Endothelial cell of umbilical vein (primary cell): Measurements from ENCODE around the gene SEBOX. TPM values are rescaled to one million over a fixed set of nuclear protein-coding genes. Genes with fewer than 3 reads are reported as not detected.

Experiments
- BruUV-seq: library from RNA; stranded (reverse); fragments of 400-500 nt; replicated peaks from 2 replicates; lab custom pipeline; 2021; lab: Mats Ljungman, UMichigan
- CTCF ChIA-PET: fragments of 300-600, 350-600 bp; sonication (Branson Sonifier 250); formaldehyde crosslinking; loops from one replicate; lab custom pipeline; 2021; ENCODE audit warnings: antibody characterized with exemption, inconsistent platforms; lab: Charles Lee
- POLR2A ChIA-PET: fragments of 300-600, 350-600 bp; sonication (Branson Sonifier 250); formaldehyde crosslinking; loops from one replicate; lab custom pipeline; 2021; ENCODE audit warnings: antibody characterized with exemption, inconsistent platforms; lab: Charles Lee
- DNase-seq: peaks from one replicate; pipeline ENCODE4 v3.0.0-alpha.2; 2011; ENCODE audit warnings: low read depth, low spot score
- FAIRE-seq: peaks from 2 replicates; lab custom pipeline; 2011; peaks lifted over from hg19 to GRCh38; lab: Jason Lieb, UNC
- H2AFZ ChIP-seq: 2 replicates; pipeline ENCODE4 v1.6.0; 2012; ENCODE audit warnings: low read depth, low read length, control low read depth, inconsistent platforms
- H3K27ac ChIP-seq: 2 replicates; pipeline ENCODE4 v1.5.1; 2011; ENCODE audit warnings: low read depth, mild to moderate bottlenecking, control low read depth, low read length, moderate library complexity; ENCODE audit not compliant: insufficient read depth
- H3K27me3 ChIP-seq, 2 experiments: 2 replicates each; pipeline versions ENCODE4 v1.6.0 to v1.6.1; 2011; ENCODE audit warnings: low read length in 2 of 2, mixed read lengths in 1 of 2; ENCODE audit not compliant: control insufficient read depth in 2 of 2, insufficient read depth in 2 of 2
- H3K36me3 ChIP-seq, 2 experiments: 2 replicates in 1 of 2; 3 replicates in 1 of 2; pipeline ENCODE4 v1.5.1; 2011; ENCODE audit warnings: low read length in 2 of 2, mild to moderate bottlenecking in 1 of 2, moderate library complexity in 1 of 2; ENCODE audit not compliant: control insufficient read depth in 2 of 2, insufficient read depth in 2 of 2; ENCODE audit errors: extremely low read depth in 1 of 2
- H3K4me1 ChIP-seq: 3 replicates; pipeline ENCODE4 v1.5.1; 2011; ENCODE audit warnings: mild to moderate bottlenecking, low read length; ENCODE audit not compliant: control insufficient read depth, insufficient read depth; ENCODE audit errors: extremely low read depth
- H3K4me2 ChIP-seq: 2 replicates; pipeline ENCODE4 v1.6.1; 2011; ENCODE audit warnings: low read length, control low read depth, mixed read lengths; ENCODE audit not compliant: insufficient read depth
- H3K4me3 ChIP-seq, 3 experiments: fragments of 200-600 bp in 1 of 3; sonication (generic), shearing (Covaris generic) in 1 of 3; replicated peaks in 1 of 3; 2 replicates each; pipeline ENCODE4 v1.5.1; 2011 to 2016; ENCODE audit warnings: control low read depth in 3 of 3, low read length in 3 of 3, mild to moderate bottlenecking in 2 of 3, inconsistent platforms in 1 of 3, low read depth in 1 of 3, moderate library complexity in 1 of 3; ENCODE audit not compliant: insufficient read depth in 1 of 3
- H3K79me2 ChIP-seq: 2 replicates; pipeline ENCODE4 v1.6.0; 2012; ENCODE audit warnings: low read length, inconsistent platforms; ENCODE audit not compliant: control insufficient read depth, insufficient read depth
- H3K9ac ChIP-seq: replicated peaks from 2 replicates; pipeline ENCODE3; 2011; ENCODE audit warnings: low read length, control low read depth; ENCODE audit not compliant: insufficient read depth; ENCODE audit errors: extremely low read depth
- H3K9me1 ChIP-seq: replicated peaks from 3 replicates; pipeline ENCODE4 v1.6.0; 2011; ENCODE audit warnings: mild to moderate bottlenecking, low read length; ENCODE audit not compliant: control insufficient read depth, insufficient read depth; ENCODE audit errors: extremely low read depth
- H3K9me3 ChIP-seq: replicated peaks from 2 replicates; pipeline ENCODE4 v1.5.1; 2012; ENCODE audit warnings: low read length, inconsistent platforms; ENCODE audit not compliant: control insufficient read depth, insufficient read depth
- H4K20me1 ChIP-seq: replicated peaks from 2 replicates; pipeline ENCODE3; 2011; ENCODE audit warnings: mild to moderate bottlenecking, low read length; ENCODE audit not compliant: control insufficient read depth, insufficient read depth; ENCODE audit errors: extremely low read depth
- EZH2 ChIP-seq: IDR thresholded peaks from 2 replicates; pipeline ENCODE4 v1.6.1; 2012; ENCODE audit warnings: borderline replicate concordance, low read depth, mild to moderate bottlenecking, moderate library complexity, low read length, inconsistent platforms; ENCODE audit not compliant: severe bottlenecking
- GATA2 ChIP-seq: IDR thresholded peaks from 2 replicates; pipeline ENCODE4 v1.7.0; 2011; ENCODE audit warnings: low read depth, mild to moderate bottlenecking, moderate library complexity, mixed read lengths, low read length; ENCODE audit not compliant: insufficient read length, insufficient read depth
- JUN ChIP-seq: IDR thresholded peaks from 2 replicates; pipeline ENCODE4 v1.6.1; 2011; ENCODE audit warnings: borderline replicate concordance, low read depth; ENCODE audit not compliant: insufficient read length, insufficient read depth
- POLR2A ChIP-seq: IDR thresholded peaks from 2 replicates; pipeline ENCODE4 v1.6.1; 2012; ENCODE audit warnings: low read depth, mild to moderate bottlenecking, control low read depth, low read length
- dilution Hi-C: fragments of 300-500 bp; cut with MboI; formaldehyde crosslinking; loops from one replicate; pipeline ENCODE4 v1.15.0; 2019; ENCODE audit warnings: low sequenced_read_pairs; ENCODE audit not compliant: extremely low pct_ligation_motif_present
- intact Hi-C: fragments of 100-400 bp; cut with micrococcal nuclease; formaldehyde crosslinking; loops from one replicate; pipeline ENCODE4 v1.10.0; 2022
- polyA plus RNA-seq, 4 experiments: library from polyadenylated mRNA; depleted of rRNA in 3 of 4; stranded (reverse) in 3 of 4; unstranded in 1 of 4; fragments of >200 nt; gene quantifications; 2 replicates each; pipeline versions ENCODE4 v1.2.1 to v1.2.3, GENCODE V29; 2011 to 2012; ENCODE audit warnings: missing spikeins in 1 of 4
- total RNA-seq: library from RNA; stranded (reverse); gene quantifications from 2 replicates; pipeline ENCODE4 v1.2.3, GENCODE V29; 2021
- TF ChIP-seq, protein P1 (sequence below): IDR thresholded peaks from 2 replicates; pipeline ENCODE4 v1.6.1; 2011; ENCODE audit not compliant: insufficient read depth, insufficient read length
- TF ChIP-seq, protein P2 (sequence below), 2 donors: IDR thresholded peaks; 1 replicate in 1 of 2; 2 replicates in 1 of 2; pipeline ENCODE4 v1.5.1; 2011; ENCODE audit warnings: low read length in 2 of 2, mild to moderate bottlenecking in 2 of 2, moderate library complexity in 2 of 2, control low read depth in 1 of 2, inconsistent platforms in 1 of 2, low read depth in 1 of 2; ENCODE audit not compliant: insufficient read depth in 1 of 2; ENCODE audit errors: extremely low read depth in 1 of 2

The SEBOX gene
- total and polyA plus RNA-seq, 2 donors (not counting 3 experiments of a cell fraction or from before 2014, with no cell fraction given) = not detected

DNA sequence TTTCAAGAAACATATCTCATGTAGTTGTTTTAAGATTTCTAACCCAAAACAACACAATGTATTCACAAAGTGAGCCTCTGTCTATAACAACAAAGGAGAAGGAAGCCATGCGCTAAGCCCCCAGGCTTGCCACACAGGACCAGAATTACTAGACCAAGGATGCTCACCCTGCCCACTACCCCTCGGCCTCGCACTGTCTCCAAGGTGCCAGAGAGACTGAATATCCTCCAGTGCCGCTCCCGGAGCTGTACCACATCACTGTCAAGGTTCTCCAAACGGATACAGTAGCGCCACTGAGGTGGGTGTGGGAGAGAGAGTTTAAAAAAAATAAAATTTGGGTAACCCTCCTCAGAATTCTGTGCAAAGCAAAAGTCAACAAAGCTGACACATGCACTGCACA lies 14.7 kb downstream of the SEBOX start:
- DNase-seq (no peak), FAIRE-seq (no peak)
- no peaks in the 10 kb centered on the region for H3K79me2 ChIP-seq
- CTCF ChIA-PET = interaction anchor here (1.1 kb wide), 1 partner anchor 66 kb away, joined by 3 read pairs; no protein-coding TSS in a partner anchor
- dilution Hi-C loops = no loop called here
- H4K20me1 ChIP-seq = no peaks in the 10 kb centered on the region
- no peaks in the 10 kb centered on the region for H3K27me3 ChIP-seq
- TF ChIP-seq JUN (no peak), POLR2A (no peak), EZH2 (no peak), GATA2 (no peak)
- TF ChIP-seq, protein P1, sequence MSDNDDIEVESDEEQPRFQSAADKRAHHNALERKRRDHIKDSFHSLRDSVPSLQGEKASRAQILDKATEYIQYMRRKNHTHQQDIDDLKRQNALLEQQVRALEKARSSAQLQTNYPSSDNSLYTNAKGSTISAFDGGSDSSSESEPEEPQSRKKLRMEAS = no peak
- TF ChIP-seq, protein P2, sequence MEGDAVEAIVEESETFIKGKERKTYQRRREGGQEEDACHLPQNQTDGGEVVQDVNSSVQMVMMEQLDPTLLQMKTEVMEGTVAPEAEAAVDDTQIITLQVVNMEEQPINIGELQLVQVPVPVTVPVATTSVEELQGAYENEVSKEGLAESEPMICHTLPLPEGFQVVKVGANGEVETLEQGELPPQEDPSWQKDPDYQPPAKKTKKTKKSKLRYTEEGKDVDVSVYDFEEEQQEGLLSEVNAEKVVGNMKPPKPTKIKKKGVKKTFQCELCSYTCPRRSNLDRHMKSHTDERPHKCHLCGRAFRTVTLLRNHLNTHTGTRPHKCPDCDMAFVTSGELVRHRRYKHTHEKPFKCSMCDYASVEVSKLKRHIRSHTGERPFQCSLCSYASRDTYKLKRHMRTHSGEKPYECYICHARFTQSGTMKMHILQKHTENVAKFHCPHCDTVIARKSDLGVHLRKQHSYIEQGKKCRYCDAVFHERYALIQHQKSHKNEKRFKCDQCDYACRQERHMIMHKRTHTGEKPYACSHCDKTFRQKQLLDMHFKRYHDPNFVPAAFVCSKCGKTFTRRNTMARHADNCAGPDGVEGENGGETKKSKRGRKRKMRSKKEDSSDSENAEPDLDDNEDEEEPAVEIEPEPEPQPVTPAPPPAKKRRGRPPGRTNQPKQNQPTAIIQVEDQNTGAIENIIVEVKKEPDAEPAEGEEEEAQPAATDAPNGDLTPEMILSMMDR (IDR thresholded peaks at IDR 0.05; ENCODE audit: extremely low read depth in 1 of 2, insufficient read depth in 1 of 2, low read depth in 1 of 2, low read length in 2 of 2) = no peak
- POLR2A ChIA-PET = no interaction called here
- H3K27ac ChIP-seq = no peak overlapping the region
- intact Hi-C loops = loop anchor here (10.0 kb wide), 1 partner anchor 1095 kb away; no protein-coding TSS in a partner anchor
- no TSS peak for BruUV-seq
- no peak overlapping the region for H3K9ac ChIP-seq
- H3K9me3 ChIP-seq = no peaks in the 10 kb centered on the region
- H3K36me3 ChIP-seq = peaks cover 19 to 34% of the 10 kb centered on the region in 2 experiments
- no peak overlapping the region for H3K4me2 ChIP-seq
- H3K9me1 ChIP-seq = no peaks in the 10 kb centered on the region
- H3K4me3 ChIP-seq = no peak overlapping the region
- no peak overlapping the region for H2AFZ ChIP-seq
- H3K4me1 ChIP-seq = peaks cover 29% of the 10 kb centered on the region
